Medulla oblongata (tissue), 1 donor: ENCODE results near the gene TMEM220.
A peak's percentile ranks its signal among the peaks of the same experiment; 100 is the strongest.

Experiments
- DNase-seq: peaks from one replicate; pipeline ENCODE4 v3.0.0-alpha.2; 2015; ENCODE audit errors: extremely low spot score

Gene TMEM220

GRCh38 chr17:10729334-10730193, at the start of gene TMEM220:
Gene TMEM220, minus strand, starts transcription at chr17:10730023. Its CDS starts 172 bp downstream, at chr17:10729851.
- DNase-seq: peak; percentile 76

- no peak for DNase-seq
Observed at GRCh38 chr17:10779609-10780008, 49.8 kb upstream of the TMEM220 start.

GRCh38 chr17:10777890-10778289, 48.1 kb upstream of the TMEM220 start:
- DNase-seq: no peak

- no peak for DNase-seq
Observed at GRCh38 chr17:10777131-10777807, 47.4 kb upstream of the TMEM220 start.

GRCh38 chr17:10776381-10776780, 46.6 kb upstream of the TMEM220 start:
- no peak for DNase-seq

- DNase-seq: no peak
Observed at GRCh38 chr17:10775740-10776356, 46.0 kb upstream of the TMEM220 start.

- no peak for DNase-seq
Observed at GRCh38 chr17:10775058-10775457, 45.2 kb upstream of the TMEM220 start.

- no peak for DNase-seq
Observed at GRCh38 chr17:10773391-10773790, 43.6 kb upstream of the TMEM220 start.

GRCh38 chr17:10772425-10773380, 42.9 kb upstream of the TMEM220 start:
- peak; percentile 36 for DNase-seq

- DNase-seq: no peak
Observed at GRCh38 chr17:10771148-10771547, 41.3 kb upstream of the TMEM220 start.

GRCh38 chr17:10769840-10770239, 40.0 kb upstream of the TMEM220 start:
- DNase-seq: no peak

GRCh38 chr17:10768750-10769251, 39.0 kb upstream of the TMEM220 start:
- DNase-seq: peak; percentile 31

GRCh38 chr17:10767232-10767631, 37.4 kb upstream of the TMEM220 start:
- DNase-seq: no peak

GRCh38 chr17:10762037-10762436, 32.2 kb upstream of the TMEM220 start:
- DNase-seq: no peak

GRCh38 chr17:10761281-10761680, 31.5 kb upstream of the TMEM220 start:
- DNase-seq: no peak

GRCh38 chr17:10758062-10758461, 28.2 kb upstream of the TMEM220 start:
- no peak for DNase-seq

- DNase-seq: no peak
Observed at GRCh38 chr17:10757647-10758046, 27.8 kb upstream of the TMEM220 start.

- no peak for DNase-seq
Observed at GRCh38 chr17:10757067-10757466, 27.2 kb upstream of the TMEM220 start.

- DNase-seq: no peak
Observed at GRCh38 chr17:10756619-10757018, 26.8 kb upstream of the TMEM220 start.

GRCh38 chr17:10756185-10756584, 26.4 kb upstream of the TMEM220 start:
- no peak for DNase-seq

- DNase-seq: no peak
Observed at GRCh38 chr17:10755592-10756127, 25.8 kb upstream of the TMEM220 start.
